NCI-H187 (cell line): ENCODE measurements around the gene KIF23.

ENCODE experiments used
- DNase-seq, 2 experiments: peaks; one replicate each; lab custom pipeline; 2025; lab: John Stamatoyannopoulos, UW

The KIF23 gene

DNA sequence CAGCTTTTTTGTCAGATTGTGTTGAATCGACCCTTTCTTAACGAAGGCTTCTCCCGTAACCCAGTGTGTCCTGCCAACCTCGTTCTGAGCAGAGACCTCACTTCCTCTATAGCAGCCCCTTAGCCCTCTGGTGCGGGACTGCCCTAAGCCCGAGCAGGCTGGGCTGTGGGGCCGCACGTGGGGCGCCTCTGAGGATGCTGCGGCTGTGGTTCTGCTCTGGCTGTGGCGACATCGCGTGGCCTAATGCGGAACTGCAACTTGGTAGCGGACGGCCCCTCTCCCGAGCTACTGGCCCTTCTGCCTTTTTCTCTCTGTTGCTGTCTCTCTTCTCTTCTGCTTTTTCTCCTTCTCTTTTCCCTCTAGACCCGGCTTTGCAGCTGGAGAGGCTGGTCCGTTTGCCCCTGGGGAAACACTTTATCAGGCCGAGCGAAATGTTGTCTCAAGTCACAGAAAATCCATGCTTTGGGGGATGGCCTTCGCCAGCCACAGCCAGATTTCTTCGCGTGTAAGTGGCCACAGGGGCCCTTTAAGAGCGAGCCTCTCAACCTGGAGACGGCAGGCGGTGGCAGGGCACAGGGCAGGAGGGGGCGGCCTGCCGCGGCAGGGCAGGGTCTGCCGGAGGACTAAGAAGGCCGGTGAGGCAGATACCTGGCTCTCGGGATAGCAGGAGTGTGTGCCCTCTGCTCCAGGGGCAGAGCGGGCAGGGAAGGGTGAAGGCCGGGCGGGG is 19.4 kb upstream of the KIF23 start:
- DNase-seq, result peak; percentile 26 to 45

DNA sequence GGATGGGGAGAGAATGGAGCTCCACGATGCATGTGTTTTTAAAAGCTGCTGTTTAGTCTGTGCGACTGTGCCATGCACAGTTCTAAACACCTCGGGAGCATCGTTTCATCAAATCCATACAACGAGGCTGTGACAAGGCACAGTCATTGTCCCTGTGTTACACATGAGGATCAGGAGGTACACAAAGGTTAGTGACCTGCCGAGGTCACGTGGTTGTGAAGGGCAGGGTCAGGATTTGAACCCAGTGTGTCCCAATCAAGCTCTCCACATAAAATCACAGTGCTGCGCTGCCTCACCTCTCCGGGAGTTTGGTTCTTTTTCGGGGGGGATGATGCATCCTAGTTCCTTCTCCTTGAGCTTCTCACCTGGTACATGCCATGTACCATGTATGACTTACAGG is 18.7 kb upstream of the KIF23 start:
- DNase-seq, result no peak

- DNase-seq, result no peak
Measured at GRCh38 chr15:69395991-69396390, 18.2 kb upstream of the KIF23 start.

DNA sequence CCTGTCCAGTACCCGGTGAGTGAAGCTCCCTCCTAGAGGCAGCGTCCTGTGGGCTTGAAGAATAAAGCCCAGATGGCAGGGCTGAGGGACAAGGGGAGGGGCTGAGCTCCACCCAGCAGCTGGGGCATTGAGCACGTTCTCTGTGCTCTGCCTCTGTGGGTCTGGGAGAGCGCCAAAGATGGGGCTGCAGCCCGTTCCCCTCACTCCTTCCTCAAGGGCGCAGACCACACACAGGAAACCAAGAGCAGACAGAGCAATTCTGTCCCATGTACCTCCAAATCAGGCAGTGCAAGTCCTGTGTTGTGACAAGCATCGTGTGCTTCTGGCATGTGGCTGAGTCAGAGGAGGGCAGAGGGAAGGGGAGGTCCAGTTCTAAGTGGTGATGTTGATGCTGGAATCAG is 15.7 kb upstream of the KIF23 start:
- no peak for DNase-seq

- DNase-seq, result no peak
Measured at GRCh38 chr15:69400850-69401249, 13.3 kb upstream of the KIF23 start.

GRCh38 chr15:69402816-69403215 is 11.3 kb upstream of the KIF23 start:
- no peak for DNase-seq

- DNase-seq, result no peak
Measured at GRCh38 chr15:69403594-69403993, 10.6 kb upstream of the KIF23 start.

DNA sequence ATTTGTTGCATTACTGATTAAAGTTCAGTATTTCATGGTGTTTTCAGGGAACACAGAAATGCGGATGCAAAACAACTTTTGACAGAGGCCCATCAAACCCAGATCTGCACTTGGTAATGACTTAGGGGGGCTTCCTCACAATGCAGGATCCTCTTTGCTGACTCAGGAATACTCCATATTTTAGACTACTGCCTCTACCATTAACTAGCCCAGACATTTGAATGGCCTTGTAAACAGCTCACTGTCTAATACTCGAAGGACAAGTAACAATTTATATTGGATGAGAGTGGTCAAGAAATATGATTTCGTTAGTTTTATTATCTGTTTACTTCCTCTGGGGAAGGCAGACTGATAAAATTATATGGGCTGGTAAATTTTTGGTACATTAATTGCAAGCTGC is 9.0 kb upstream of the KIF23 start:
- DNase-seq, result no peak

- DNase-seq, result no peak
Measured at GRCh38 chr15:69407719-69408400, 6.3 kb upstream of the KIF23 start.

- DNase-seq, result no peak
Measured at GRCh38 chr15:69408841-69409240, 5.3 kb upstream of the KIF23 start.

GRCh38 chr15:69410248-69410874 is 3.8 kb upstream of the KIF23 start:
- no peak for DNase-seq

GRCh38 chr15:69412274-69412673 is 1.9 kb upstream of the KIF23 start:
- DNase-seq, result no peak

DNA sequence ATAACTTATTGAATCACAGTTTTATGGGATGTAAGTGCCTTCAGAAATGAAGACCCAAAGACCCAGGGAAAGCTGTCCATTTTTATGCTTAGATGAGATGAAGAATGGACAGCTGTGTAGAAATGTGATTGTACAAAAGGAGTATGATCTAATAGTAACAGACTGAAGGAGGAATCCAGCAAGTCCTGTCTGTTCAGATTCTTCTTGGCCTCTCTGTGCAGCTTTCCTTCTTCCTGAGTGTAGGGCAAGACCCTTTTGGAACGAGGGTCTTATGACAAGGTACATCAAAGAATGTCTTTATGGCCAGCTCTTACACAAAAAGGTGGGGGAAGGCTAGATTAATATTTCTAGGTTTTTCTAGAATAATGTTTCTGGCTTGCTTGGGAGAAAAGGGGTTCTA is 1.4 kb upstream of the KIF23 start:
- DNase-seq, result no peak

DNA sequence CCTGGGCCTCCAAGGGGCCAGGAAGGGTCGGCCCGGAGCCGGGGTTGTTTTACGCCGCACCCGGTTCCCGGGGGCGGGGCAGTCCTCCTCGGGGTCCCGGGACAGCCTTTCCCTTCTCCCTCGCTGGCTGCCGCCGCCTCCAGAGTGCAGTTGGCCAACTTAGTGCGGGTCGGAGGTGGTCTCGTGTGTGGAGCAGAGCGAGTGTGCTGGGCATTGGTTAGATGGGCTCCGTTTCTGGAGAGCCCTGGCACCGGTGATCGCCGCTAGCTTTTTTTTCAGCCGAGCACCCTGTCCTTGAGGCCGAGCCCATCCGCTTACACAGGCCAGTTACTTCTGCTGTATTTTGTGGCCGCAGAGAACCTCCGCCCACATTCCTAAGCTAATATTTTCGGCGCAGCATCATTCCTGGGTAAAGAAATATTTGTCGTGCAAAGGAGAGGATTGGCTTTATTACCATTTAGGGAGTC is 585 bp downstream of the KIF23 start:
- DNase-seq, result no peak

DNA sequence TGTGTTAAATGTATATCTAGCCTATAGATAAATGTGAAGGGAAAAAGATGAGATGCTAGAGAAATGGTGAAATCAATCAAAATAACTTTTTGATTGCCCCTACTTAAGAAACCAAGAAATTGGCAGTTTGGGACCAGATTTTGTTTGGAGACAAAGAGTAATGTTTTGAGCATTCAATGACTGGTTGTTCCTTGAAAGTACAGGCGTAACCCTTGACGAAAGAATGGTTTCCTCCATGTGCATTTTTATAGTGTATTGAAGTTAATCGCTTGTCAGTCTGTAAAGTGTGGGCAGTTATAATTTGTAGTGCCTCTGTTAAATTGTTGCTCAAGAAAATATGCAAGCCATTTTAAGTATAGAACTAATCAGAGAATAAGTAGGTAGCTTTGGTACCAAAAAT is 1.2 kb downstream of the KIF23 start:
- DNase-seq, result no peak

GRCh38 chr15:69417581-69417980 is 3.4 kb downstream of the KIF23 start:
- no peak for DNase-seq

DNA sequence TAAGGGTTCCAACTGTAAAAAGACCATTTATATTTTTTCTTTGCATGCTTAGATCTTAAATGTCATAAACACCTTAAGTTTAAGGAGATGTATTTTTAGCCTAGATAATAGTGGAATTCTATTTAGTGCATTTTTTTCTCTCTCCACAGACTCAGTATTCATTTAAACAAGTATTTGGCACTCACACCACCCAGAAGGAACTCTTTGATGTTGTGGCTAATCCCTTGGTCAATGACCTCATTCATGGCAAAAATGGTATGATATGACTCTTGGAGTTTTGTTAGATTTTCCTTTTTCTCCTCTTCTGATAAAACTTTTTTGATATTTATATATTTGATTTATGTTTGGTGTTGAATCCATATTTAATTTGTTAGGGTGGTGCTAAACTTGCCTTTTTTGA is 7.3 kb downstream of the KIF23 start:
- no peak for DNase-seq

DNA sequence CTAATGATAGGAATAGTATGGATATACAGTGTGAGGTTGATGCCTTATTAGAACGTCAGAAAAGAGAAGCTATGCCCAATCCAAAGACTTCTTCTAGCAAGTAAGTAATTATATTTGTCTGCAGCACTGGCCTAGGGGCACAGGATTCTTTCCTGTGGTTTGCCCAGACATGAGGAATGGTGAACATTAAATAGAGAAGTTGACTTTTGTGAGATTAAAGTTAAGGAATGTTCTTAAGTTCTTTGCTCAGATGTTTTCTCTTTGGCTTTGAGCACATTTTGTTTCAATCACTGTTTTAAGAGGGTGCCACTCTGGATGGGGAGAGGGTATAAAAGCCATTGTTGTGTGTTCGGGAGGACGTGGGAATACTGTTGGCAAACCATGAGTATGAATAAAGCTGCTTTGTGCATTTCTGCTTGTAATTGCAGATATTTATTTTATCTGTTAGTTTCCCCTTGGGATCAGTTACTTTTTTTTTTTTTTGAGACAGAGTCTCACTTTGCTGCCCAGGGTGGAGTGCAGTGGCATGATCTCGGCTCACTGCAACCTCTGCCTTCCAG is 8.3 kb downstream of the KIF23 start:
- no peak for DNase-seq

- no peak for DNase-seq
Measured at GRCh38 chr15:69424001-69424400, 9.9 kb downstream of the KIF23 start.

DNA sequence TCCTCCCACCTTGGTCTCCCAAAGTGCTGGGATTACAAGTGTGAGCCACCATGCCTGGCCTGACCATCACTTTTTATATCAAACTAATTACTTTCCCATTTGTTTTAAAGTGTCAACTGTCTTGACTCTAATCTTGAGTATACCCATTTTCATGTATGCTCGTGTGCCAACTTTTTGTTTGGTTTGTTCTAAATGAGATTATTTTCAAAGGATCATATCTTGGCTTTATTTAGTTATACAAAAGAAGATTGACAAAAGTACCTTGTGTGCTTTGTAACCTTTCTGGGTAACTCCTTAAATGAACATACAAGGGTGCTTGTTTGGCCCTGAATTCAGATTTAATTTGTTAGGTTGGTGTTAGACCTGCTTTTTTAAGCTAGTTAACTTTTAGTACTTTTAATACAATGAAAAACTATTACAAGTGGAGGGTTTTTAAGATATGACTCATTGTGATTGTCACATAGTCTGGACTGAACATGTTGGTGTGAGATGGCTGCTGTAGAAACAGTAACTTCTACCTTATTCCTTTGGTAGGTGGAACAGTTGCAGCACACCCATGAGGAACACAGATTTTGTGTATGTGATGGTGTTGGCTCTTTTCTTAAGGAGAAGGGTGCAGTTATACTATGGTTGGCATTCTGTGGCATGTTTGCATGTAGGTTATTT is 10.7 kb downstream of the KIF23 start:
- DNase-seq, result no peak

DNA sequence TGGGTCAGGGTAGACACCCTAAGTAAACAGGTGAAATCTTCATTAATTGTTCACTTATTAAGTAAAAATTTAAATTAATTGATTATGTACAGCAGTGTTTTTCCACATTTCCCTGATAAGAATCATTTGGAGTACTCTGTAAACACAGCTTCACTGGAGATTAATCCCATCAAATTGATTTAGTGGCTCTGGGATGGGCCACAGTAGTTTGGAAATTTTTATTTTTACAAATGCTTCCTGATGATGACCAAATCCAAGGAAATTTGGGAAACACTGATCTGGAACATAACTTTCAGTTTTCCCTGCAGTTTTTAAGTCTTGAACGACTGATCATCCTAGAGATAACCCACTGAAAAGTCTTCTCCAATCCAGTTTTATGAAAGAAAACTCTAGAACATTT is 19.7 kb downstream of the KIF23 start:
- DNase-seq, result no peak

GRCh38 chr15:69434238-69434637 is 20.1 kb downstream of the KIF23 start:
- DNase-seq, result no peak
